Astrocyte (in vitro differentiated cells and primary cell): ENCODE results near the gene SNTN. TPM values are rescaled to one million over a fixed set of nuclear protein-coding genes. Genes with fewer than 3 reads are reported as not detected.

Experiments used
- DNase-seq: peaks from one replicate; pipeline ENCODE4 v3.0.0-alpha.2; 2010; ENCODE audit warnings: low read depth
- FAIRE-seq: peaks from 2 replicates; lab custom pipeline; 2011; peaks lifted over from hg19 to GRCh38; lab: Jason Lieb, UNC
- H2AFZ ChIP-seq: 2 replicates; pipeline ENCODE4 v1.6.0; 2012; ENCODE audit warnings: low read depth, low read length, inconsistent platforms
- H3K27ac ChIP-seq: 2 replicates; pipeline ENCODE4 v1.5.1; 2011; ENCODE audit warnings: low read depth, low read length, inconsistent platforms
- H3K27me3 ChIP-seq: 2 replicates; pipeline ENCODE4 v1.6.0; 2011; ENCODE audit warnings: low read length, inconsistent platforms; ENCODE audit not compliant: insufficient read depth
- H3K36me3 ChIP-seq: 2 replicates; pipeline ENCODE4 v1.5.1; 2011; ENCODE audit warnings: low read length, inconsistent platforms; ENCODE audit not compliant: insufficient read depth
- H3K4me1 ChIP-seq: 2 replicates; pipeline ENCODE4 v1.5.1; 2011; ENCODE audit warnings: low read length, inconsistent platforms; ENCODE audit not compliant: insufficient read depth
- H3K4me2 ChIP-seq: 2 replicates; pipeline ENCODE4 v1.6.0; 2012; ENCODE audit warnings: low read length, inconsistent platforms
- H3K4me3 ChIP-seq: 2 replicates; pipeline ENCODE4 v1.5.1; 2011; ENCODE audit warnings: low read depth, mild to moderate bottlenecking, low read length, inconsistent platforms; ENCODE audit not compliant: insufficient read depth
- H3K79me2 ChIP-seq: 2 replicates; pipeline ENCODE4 v1.6.0; 2012; ENCODE audit warnings: mild to moderate bottlenecking, low read length, inconsistent platforms; ENCODE audit not compliant: insufficient read depth
- H3K9ac ChIP-seq: 2 replicates; pipeline ENCODE4 v1.6.0; 2012; ENCODE audit warnings: mild to moderate bottlenecking, low read length, inconsistent platforms
- H3K9me3 ChIP-seq: 2 replicates; pipeline ENCODE4 v1.5.1; 2012; ENCODE audit warnings: low read depth, mild to moderate bottlenecking, low read length, inconsistent platforms; ENCODE audit not compliant: insufficient read depth
- H4K20me1 ChIP-seq: 2 replicates; pipeline ENCODE4 v1.6.0; 2012; ENCODE audit warnings: low read length, inconsistent platforms; ENCODE audit not compliant: insufficient read depth
- H3K27ac Mint-ChIP-seq: one replicate; pipeline ENCODE4 v1.8.0; 2021; ENCODE audit warnings: mild to moderate bottlenecking, mixed read lengths; ENCODE audit not compliant: unreplicated experiment
- H3K27me3 Mint-ChIP-seq: one replicate; pipeline ENCODE4 v1.8.0; 2021; ENCODE audit warnings: low read depth, mixed read lengths; ENCODE audit not compliant: unreplicated experiment
- H3K36me3 Mint-ChIP-seq: one replicate; pipeline ENCODE4 v1.8.0; 2021; ENCODE audit warnings: low read depth, mixed read lengths; ENCODE audit not compliant: unreplicated experiment
- H3K4me1 Mint-ChIP-seq: one replicate; pipeline ENCODE4 v1.8.0; 2021; ENCODE audit warnings: low read depth, mixed read lengths; ENCODE audit not compliant: unreplicated experiment
- H3K4me3 Mint-ChIP-seq: one replicate; pipeline ENCODE4 v1.8.0; 2021; ENCODE audit warnings: mild to moderate bottlenecking, moderate library complexity, mixed read lengths; ENCODE audit not compliant: unreplicated experiment
- H3K9me3 Mint-ChIP-seq: one replicate; pipeline ENCODE4 v1.8.0; 2021; ENCODE audit warnings: mild to moderate bottlenecking, mixed read lengths; ENCODE audit not compliant: unreplicated experiment
- CTCF ChIP-seq: IDR thresholded peaks from 2 replicates; pipeline ENCODE4 v1.5.1; 2011; ENCODE audit warnings: low read depth, mild to moderate bottlenecking, inconsistent platforms, low read length, moderate library complexity; ENCODE audit not compliant: insufficient read depth
- EZH2 ChIP-seq: IDR thresholded peaks from 2 replicates; pipeline ENCODE4 v1.6.1; 2012; ENCODE audit warnings: mild to moderate bottlenecking, low read length, inconsistent platforms; ENCODE audit not compliant: insufficient read depth
- total RNA-seq: library from RNA; stranded (reverse); gene quantifications from 2 replicates; pipeline ENCODE4 v1.2.1, GENCODE V29; 2021

Gene SNTN
- total RNA-seq, 1 donor from 2014 or later = not detected

- no peaks in the 10 kb centered on the region for H3K9me3 ChIP-seq
- Mint-ChIP-seq H3K27me3 (no peaks in the 10 kb centered on the region), H3K9me3 (no peaks in the 10 kb centered on the region), H3K27ac (no peak overlapping the region), H3K36me3 (no peaks in the 10 kb centered on the region), H3K4me1 (peaks cover 22% of the 10 kb centered on the region), H3K4me3 (no peak overlapping the region)
- H3K4me1 ChIP-seq = peaks cover 9% of the 10 kb centered on the region
- FAIRE-seq (no peak), DNase-seq (no peak)
- H3K36me3 ChIP-seq = no peaks in the 10 kb centered on the region
- H3K9ac ChIP-seq = no peak overlapping the region
- no peak for TF ChIP-seq EZH2
- TF ChIP-seq CTCF = no peak
- H4K20me1 ChIP-seq = no peaks in the 10 kb centered on the region
- no peaks in the 10 kb centered on the region for H3K27me3 ChIP-seq
- H3K4me3 ChIP-seq = no peak overlapping the region
- no peak overlapping the region for H3K4me2 ChIP-seq
- no peak overlapping the region for H2AFZ ChIP-seq
- no peaks in the 10 kb centered on the region for H3K79me2 ChIP-seq
- H3K27ac ChIP-seq = no peak overlapping the region
Observed at GRCh38 chr3:63705092-63705645, 52.7 kb downstream of the SNTN start.

GRCh38 chr3:63706321-63707085, 54.0 kb downstream of the SNTN start:
- peak; percentile 73 for FAIRE-seq
- DNase-seq = peak; percentile 56

More at GRCh38 chr3:63706321-63707085, 54.0 kb downstream of the SNTN start:
- H3K27me3 ChIP-seq = no peaks in the 10 kb centered on the region
- Mint-ChIP-seq H3K4me3 (no peak overlapping the region), H3K4me1 (peaks cover 22% of the 10 kb centered on the region), H3K27me3 (no peaks in the 10 kb centered on the region), H3K27ac (no peak overlapping the region), H3K9me3 (no peaks in the 10 kb centered on the region), H3K36me3 (no peaks in the 10 kb centered on the region)
- H3K36me3 ChIP-seq = no peaks in the 10 kb centered on the region
- no peaks in the 10 kb centered on the region for H3K9me3 ChIP-seq
- H2AFZ ChIP-seq = no peak overlapping the region
- TF ChIP-seq CTCF (no peak), EZH2 (no peak)
- no peak overlapping the region for H3K9ac ChIP-seq
- peaks cover 9% of the 10 kb centered on the region for H3K4me1 ChIP-seq
- no peaks in the 10 kb centered on the region for H3K79me2 ChIP-seq
- no peak overlapping the region for H3K27ac ChIP-seq
- peak overlapping the region; percentile 15 for H3K4me2 ChIP-seq
- no peaks in the 10 kb centered on the region for H4K20me1 ChIP-seq
- H3K4me3 ChIP-seq = no peak overlapping the region
